ENCODE results near the gene FCRL5.
"Not testable (repeated sequence)": the region's sequence is repeated elsewhere in the genome, so short reads cannot be mapped to it uniquely, and the experiment has no call there.

FCRL5 gene

DNA sequence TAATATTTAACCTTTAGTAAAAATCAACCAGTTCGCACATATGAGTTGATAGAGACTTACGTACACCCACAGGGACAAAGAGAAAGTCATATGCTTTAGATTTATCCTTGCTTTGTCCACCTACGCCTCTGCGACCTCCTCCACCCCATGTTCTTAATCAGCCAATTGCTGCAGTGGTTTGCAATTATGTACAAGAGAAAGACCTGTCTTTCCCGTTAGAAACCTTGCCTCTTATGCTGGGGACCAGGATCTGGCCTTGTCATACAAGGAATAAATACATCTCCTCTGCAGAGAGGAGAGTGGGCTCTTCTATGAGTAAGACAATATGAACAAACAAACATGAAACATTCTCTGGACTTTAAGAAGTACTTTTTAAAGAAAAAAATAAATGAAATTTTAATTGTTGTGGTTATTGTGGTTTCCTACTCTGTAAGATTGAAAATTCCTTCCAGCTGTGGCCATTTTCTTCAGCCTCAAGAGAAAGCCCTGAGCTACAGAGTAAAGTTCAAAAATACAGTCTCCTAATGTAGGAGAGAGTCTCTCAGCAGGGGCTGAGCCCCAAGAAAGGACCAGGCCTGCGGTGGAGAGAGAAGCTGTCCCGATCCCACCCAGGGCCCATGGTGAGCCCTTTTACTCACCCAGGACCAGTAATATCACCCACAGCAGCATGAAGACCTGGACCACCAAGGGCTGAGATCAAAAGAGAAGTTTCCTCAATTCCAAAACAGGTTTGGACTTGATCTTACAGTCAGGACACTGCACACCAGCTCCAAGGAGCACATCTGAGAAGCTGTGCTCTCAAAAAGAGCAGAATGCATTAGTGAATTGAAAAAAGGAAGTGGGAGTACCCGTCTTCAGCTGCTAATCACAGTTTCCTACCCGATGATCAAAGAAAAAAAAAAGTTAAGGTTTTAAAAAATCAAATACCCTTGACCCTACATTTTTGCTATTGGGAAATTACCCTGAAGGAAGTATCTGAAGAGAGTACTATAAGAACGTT lies at the start of gene FCRL5:
TSS of gene FCRL5 (minus strand) at position 822 of the 1,000 bp plus-strand sequence. CDS start at position 669, 153 bp downstream.
- no peak for DNase-seq (ENCODE audit: low read depth in 2 of 2)

DNA sequence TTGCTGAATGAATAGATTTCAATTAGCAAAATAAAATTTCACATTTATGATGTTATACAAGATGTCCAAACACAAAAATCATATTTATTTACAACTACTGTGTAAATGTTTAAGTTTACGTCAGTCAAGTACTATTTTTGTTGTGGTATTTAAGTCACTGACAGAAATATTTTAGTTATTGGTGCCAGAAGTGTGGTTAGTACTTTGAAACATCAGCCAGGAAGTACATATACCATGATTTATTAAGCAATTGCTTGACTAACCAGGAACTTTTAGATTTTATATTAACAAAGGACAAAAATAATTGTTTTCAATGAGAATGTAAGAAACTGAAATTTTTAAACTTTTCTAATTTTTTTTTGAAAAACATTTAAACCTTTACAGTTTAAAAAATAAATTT lies 47.9 kb upstream of the FCRL5 start:
- DNase-seq (ENCODE audit: low read depth in 2 of 2), result no peak

DNA sequence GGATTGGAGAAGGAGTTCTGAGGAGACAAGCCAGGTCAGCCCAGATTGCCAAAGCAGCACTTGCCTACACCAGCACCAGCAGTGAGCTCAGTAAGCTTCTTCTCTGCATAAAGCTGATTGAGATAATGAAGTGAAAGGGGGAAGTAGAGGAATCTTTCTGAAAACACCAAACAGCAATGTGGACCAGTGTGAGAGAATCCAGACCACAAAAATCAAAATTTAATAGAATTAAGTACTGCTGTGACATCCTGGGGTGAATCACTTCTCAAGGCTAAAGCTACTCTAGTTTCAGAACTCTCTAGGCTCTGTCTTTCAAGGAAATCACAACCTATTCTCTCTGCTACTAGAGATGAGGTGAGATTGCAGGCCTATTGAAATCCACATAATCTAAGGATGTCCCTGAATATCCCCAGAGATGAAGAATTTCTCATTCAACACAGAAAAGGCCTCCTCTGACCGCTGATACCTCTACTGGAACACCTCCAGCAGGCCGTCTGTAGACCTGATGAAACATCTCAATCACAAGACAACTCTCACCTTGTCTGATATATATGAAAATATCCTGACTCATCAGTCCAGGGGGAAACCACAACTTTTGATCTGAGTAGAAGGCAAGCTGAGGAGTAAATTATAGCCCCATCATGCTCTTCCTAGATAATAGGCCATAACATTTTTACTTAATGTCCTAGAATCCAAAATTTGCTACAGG lies 45.8 kb upstream of the FCRL5 start, which contains the start of gene FCRL4:
TSS of gene FCRL4 (minus strand) at position 127 of the 709 bp plus-strand sequence. CDS start 141 bp downstream, outside the sequence.
- no peak for DNase-seq (ENCODE audit: low read depth in 2 of 2)

DNA sequence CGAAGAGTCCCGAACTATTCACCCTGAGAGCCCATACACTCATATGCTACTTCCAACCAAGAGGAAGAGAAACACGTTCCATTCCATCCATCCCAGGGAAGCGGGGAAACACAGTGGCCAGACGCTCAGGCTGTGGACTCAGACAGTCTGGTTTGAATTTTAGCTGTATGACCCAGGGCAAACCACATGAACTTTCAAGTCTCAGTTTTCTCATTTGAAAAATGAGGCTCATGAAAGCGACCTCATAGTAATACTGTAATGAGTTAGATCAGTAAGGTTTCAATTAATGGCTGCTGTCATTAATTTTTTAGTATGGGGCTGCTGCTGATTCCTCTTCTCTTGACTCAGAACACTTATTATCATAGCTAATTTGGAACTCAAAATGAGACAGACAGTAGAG lies 44.1 kb upstream of the FCRL5 start:
- DNase-seq (ENCODE audit: low read depth in 2 of 2), result no peak

DNA sequence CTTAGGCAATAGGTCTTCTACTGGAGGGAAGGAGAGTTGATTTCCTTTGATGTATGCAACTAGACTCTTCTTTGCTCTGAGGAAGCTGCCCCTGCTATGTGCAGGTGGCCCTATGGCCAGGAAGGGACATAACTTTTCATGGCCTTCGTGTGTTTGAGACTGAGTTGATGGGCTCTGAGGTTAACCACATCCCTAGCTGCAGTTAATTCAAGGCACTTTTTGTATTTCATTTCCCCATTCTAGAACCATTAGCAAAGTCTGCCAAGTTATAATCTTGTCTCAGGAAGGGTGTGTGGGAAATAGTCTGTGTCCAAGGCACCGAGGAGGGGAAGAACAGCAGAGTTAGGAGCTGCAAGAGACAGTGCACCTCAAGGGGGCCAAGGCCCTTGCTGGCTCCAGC lies 43.0 kb upstream of the FCRL5 start:
- no peak for DNase-seq (ENCODE audit: low read depth in 2 of 2)

DNA sequence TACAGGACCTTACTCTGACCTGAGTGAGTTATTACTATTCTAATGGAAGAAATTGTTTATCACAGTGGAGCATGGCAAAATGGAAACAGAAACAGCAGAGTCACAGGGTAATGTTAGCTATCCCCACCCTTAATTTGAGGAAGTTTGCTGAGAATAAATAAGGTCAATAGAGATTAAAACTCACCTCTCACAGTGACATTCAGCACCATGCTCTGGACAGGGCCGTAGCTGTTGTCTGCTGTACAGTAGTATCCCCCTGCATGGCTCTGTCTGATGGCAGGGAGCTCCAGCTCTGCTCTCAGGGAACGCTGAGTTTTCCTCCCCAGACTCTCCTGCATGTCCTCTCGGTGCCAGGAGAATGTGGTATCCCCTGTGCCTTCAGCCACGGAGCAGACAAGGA lies 33.7 kb upstream of the FCRL5 start:
- DNase-seq (ENCODE audit: low read depth in 2 of 2), result no peak

DNA sequence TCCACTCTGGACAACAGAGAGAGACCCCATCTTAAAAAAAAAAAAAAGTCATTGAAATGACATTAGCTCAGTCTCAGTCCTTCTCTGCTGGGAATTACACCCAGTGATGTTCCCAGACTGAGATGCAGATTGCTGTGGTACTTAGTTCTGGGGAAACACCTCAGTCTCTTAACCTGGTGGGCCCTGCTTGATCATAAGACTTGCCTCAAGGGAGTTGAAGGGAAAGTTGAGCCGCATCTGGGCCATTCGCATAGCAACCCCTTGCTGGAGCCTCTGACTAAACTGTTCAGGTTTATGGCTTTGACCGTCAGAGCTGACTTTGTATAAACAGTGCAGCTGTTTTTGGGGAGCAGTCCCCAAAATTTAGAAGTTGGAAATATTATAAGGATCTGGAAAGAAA lies 32.2 kb upstream of the FCRL5 start:
- no peak for DNase-seq (ENCODE audit: low read depth in 2 of 2)

DNA sequence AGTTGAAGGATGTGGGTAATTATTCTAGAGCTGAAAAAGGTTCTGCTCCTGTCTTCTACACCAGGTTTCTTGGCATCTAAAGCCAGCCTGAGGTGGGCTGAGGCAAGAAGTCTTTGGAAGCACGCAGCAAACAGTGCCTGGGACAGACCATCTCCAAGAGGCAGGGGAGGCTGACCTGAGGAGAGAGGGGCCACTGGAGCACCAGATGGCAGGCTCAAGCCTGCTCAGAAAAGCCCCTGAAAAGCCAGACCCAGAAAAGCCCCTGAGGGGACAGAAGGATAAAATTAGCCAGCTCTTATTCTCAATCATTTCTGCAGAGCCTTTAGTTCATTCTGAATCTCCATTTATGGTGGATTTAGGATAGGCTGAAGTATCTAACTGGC lies 28.5 kb upstream of the FCRL5 start:
- DNase-seq (ENCODE audit: low read depth in 2 of 2), result no peak

DNA sequence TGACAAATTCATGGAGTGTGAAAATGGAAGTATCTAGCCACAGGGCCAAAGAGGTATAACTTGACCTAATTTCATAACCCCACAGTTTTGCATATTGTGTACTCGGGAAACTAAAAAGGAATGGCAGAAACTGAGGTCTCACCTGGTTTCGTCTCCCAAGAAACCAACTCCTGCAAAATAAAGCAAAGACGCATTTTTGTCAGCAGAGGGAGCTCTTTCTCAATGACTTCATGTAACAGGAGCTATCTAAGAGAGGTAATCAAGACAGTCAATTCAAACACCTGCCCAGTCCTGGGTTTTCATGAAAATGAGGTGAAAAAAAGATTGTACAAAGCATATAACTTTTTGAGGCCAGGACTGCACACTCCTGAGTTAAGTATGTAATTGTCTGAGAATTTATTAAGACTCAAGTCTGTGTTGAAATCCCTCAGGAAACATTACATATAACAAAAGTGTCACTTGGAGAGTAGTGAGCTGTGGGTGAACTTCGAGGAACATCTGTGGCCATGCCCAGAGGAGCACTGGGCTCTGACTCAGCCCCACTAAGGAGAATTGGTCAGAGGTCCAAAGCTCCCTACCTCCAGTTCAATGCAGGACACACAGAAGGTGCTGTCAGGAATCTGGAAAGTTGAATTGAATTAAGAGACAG lies 28.0 kb upstream of the FCRL5 start:
- DNase-seq (ENCODE audit: low read depth in 2 of 2), result no peak

DNA sequence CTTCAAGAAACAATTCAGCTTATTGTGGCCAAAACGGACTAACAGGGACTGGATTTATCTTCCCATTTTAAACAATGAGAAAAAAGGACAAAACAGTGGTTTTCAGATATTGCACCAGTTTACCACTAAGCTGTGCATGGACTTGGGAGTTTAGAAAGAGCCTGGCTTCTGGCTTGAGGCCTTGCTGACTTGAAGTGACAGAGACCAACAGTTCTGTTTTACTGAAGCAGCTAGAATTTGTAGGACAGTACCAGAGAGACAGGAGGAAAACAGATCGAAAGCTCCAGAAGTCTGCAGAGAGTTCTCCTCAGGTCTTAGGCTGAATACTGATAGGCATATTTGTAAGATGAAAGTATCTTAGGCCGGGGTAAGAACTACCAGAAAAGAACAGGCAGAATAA lies 25.1 kb upstream of the FCRL5 start:
- DNase-seq (ENCODE audit: low read depth in 2 of 2), result no peak

DNA sequence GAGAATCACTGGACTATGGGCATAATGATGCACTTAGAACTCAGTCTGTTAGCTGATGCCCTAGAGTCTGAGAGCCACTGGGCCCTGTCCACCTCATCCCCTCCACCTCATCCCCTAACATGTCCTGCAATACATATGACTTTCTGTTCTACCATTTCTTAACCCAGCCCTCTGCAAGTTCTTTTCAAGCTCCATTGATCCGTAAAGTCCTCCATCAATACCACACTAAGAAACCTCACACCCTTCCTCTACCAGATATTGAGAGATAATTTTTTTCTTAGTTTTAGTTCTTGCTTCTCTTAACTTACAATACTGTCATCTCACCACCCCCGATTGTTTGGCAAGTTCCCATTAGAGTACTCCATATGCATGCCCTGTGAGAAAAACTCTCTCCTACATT lies 23.4 kb upstream of the FCRL5 start:
- no peak for DNase-seq (ENCODE audit: low read depth in 2 of 2)

DNA sequence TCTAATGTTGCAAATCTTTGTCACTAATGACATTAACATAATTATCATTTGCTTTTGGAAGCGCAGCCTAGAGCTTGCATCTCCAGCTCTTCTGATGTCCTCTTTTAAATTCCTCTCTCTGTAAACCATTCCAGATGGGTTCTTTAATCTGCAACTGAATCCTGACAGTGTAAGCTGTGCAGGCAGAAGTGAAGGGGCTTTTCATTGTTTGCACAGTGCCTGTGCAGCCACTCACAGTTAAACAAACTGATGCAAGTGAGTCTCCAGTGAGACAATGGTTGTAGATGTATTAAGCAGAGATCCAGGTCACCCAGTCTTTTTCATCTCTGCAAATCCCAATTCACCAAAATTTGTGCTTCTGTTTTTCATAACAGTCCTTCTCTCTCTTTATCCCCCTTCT lies 22.5 kb upstream of the FCRL5 start:
- DNase-seq (ENCODE audit: low read depth in 2 of 2), result no peak

DNA sequence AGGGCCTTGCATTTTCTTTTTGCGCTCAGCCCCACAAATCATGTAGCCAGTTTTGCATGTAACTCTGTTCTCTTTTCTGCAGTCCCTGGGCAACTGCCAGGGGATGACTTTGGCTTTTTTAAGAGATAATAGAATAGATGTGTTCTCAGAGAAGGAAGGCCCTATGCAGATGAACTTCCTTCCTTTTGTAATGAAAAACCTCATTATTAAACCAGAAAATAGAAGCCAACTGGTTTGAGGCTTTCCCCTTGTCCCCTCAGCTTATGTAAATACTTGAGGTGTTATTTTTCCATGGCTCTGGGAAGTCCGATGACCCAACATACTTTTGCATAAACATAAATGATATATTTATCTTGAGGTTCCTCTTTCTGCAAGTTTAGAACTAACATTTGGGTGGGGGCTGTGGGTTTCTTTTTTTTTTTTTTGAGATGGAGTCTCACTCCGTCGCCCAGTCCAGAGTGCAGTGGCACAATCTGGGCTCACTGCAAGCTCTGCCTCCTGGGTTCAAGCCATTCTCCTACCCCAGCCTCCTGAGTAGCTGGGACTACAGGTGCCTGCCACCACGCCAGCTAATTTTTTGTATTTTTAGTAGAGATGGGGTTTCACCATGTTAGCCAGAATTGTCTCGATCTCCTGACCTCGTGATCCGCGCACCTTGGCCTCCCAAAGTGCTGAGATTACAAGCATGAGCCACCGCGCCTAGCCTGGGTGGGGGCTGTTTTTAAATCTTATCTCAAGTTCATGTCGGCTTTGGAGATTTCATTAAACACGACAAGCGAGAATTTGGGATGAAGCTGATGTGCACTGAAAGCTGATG lies 14.4 kb upstream of the FCRL5 start:
- no peak for DNase-seq (ENCODE audit: low read depth in 2 of 2)

DNA sequence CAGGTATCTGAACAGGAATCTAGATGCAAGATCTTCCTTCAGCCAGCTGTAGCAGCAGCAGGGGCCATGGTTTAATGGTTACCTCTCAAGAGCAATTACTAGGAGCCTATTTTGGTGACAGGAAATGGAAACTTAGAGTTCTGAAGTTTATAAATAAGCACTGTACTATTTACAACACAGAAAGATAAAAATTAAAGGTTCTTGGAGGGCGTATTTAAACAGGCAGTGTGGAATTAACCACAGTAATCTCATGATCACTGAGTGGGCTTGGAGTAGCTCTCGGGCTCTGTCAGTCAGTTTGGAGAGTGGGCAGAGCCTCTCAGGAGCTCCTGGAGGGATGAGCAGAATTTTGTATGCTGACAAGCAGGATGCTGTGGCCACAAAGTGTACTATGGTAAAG lies 10.2 kb upstream of the FCRL5 start:
- no peak for DNase-seq (ENCODE audit: low read depth in 2 of 2)

DNA sequence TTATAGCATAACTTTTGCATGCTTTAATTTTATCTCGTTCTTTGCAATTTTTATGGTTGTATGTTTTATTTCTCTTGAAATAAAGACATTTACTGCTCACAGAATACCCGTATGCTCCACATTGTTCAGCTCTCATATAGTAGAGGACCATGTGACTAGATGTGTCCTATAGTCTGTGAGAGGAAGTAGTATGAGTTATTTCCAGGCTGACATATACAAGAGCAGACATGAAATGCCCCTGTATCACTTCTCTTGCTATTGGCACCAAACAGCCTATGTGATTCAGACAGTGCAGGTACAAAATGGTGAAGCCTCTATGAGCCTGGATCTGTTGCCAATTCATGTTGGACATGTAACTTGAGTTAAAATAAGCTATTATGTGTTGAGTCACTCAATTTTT lies 5.8 kb upstream of the FCRL5 start:
- DNase-seq (ENCODE audit: low read depth in 2 of 2), result no peak

DNA sequence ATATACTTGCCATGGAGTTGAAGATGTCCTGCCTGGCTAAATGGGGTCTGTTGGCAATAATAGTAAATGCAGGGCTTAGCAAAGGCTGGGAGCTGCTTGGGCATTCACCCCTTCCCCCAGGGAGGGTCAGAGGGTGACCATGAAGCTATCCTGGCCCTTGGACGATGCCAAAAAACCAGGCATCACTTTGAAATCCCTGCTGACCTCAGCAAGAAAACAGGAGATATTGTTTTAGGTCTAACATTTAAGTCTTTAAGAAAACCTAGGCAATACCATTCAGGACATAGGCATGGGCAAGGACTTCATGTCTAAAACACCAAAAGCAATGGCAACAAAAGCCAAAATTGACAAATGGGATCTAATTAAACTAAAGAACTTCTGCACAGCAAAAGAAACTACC lies 4.2 kb downstream of the FCRL5 start:
- not testable (repeated sequence) for DNase-seq (ENCODE audit: low read depth in 2 of 2)

DNA sequence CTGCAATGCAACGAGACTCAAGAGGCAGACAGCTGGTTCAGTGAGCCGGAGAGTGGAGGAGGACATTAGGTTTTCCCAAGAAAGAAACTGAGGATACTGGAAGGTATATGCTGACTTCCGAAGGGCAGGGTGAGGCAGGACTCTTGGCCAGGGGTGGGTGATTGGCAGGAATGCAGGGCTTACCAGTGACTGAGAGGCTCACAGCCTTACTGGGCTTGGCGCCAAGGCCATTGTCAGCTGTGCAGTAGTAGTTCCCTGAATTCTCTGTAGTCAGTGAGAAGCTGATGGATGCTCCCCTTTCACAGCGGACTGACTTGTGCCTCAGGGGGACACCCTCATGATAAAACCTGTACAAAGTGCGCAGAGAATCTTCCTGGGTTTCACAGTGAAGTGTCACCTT lies 9.6 kb downstream of the FCRL5 start:
- DNase-seq (ENCODE audit: low read depth in 2 of 2), result no peak

DNA sequence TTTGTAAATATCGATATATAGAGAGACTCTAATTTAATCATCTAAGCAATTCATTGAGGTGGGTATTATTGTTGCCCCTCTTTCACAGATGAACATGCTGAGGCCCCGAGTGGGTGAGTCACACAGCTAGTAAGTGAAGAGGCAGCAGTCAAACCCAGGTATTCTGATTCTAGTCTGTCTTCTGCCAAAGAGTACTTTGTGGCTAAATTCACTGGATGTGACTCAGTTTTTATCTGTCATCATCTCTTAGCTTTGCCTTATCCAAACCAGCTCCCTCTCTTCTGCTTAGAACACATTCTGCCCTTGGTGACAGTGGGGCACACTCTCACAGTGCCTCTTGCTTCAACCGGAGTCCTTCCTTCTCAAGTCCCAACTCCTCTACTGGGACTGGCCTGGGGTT lies 11.5 kb downstream of the FCRL5 start:
- no peak for DNase-seq (ENCODE audit: low read depth in 2 of 2)

DNA sequence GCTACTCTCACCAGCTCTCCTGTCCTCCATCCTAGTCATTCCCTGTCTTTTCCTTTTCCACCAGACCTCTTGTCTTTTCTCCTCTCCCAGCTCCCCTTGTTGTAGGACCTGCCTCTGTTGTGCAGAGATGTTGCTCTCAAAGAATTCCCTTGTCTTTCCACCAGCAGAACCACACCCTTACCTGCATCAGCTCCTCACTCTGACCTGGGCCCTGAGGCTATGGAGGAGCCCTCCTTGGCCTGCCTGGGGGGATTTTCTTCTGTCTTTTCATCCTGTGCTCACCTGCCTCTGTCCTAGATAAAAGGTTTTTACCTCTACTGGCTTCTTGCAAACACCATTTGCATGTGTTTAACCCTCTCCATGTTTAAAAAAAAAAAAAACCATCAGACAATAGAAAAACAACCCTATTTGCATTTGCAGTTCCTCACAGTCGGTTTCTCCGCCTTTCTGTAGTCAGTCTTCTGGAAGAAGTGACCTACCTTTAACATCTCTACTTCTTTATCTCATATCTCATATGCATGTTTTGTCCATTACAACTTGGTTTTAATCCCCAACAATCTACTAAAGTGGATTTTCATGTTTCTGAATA lies 12.1 kb downstream of the FCRL5 start:
- DNase-seq (ENCODE audit: low read depth in 2 of 2), result no peak

DNA sequence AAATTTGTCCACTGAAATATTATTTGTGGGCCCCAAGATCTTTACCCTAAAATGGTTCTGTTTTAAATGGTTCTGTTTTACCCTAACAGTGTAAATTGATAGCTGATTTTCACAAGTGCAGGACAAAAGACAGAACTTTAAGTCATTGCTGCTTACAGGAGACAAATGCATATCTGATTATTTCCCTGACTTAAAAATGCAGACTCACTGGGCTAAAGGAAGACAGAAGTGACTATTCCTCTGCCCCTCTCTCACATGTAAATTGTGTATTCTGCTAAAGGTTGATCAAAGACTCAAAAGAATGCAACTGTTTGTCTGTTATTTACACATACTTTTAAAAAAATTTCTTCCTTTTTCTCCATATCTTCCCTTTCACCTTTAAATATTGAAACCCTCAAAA lies 12.7 kb downstream of the FCRL5 start:
- DNase-seq (ENCODE audit: low read depth in 2 of 2), result no peak

DNA sequence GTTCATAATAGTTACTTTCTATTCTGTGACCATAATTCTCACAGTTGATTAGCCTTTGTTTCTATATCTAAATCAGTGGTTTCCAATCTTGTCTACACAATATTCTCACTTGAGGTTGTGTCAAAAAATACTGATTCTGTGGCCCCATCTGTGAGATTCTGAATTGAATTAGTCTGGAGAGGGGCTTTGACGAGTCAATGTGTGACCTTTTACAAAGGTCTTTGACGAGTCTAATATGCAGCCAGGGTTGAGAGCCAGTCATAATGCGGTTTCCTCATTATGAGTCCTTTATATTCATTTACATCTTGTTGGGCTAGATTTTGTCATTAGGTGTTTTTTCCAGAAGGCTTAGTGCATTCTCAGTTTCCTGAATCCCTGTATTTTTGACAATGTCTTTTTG lies 19.7 kb downstream of the FCRL5 start:
- DNase-seq (ENCODE audit: low read depth in 2 of 2), result no peak

All from stimulated activated CD8-positive, alpha-beta memory T cell treated with anti-CD3 and anti-CD28 coated beads, Interleukin-2, amount 100 ng/mL, for 48 hours (primary cell).